HL-60 (cell line): ENCODE results near the gene MTMR4.

Experiments used
- DNase-seq, 2 experiments: peaks; one replicate each; pipeline ENCODE4 v3.0.0-alpha.2; 2010 to 2020; ENCODE audit warnings: low read depth in 1 of 2, low spot score in 1 of 2
- H3K27ac ChIP-seq: fragments of 250-450 bp; sonication (Bioruptor Pico); replicated peaks from 2 replicates; pipeline ENCODE4 v1.5.1; 2020; ENCODE audit warnings: mild to moderate bottlenecking, moderate library complexity
- H3K27me3 ChIP-seq: fragments of 250-450 bp; sonication (Bioruptor Pico); 2 replicates; pipeline ENCODE4 v1.5.1; 2021; ENCODE audit warnings: mild to moderate bottlenecking, moderate library complexity; ENCODE audit not compliant: insufficient read depth, poor library complexity, severe bottlenecking
- H3K4me3 ChIP-seq: replicated peaks from 2 replicates; pipeline ENCODE4 v1.5.1; 2011; ENCODE audit warnings: mild to moderate bottlenecking, control low read depth, low read length; ENCODE audit not compliant: insufficient read depth
- CTCF ChIP-seq: IDR thresholded peaks from one replicate; pipeline ENCODE4 v1.5.1; 2011; ENCODE audit warnings: low read length, control low read depth, inconsistent platforms; ENCODE audit not compliant: insufficient read depth
- GABPA ChIP-seq: IDR thresholded peaks from 2 replicates; pipeline ENCODE4 v1.6.1; 2012; ENCODE audit warnings: low read depth
- POLR2AphosphoS5 ChIP-seq: IDR thresholded peaks from 2 replicates; pipeline ENCODE4 v1.6.1; 2012; ENCODE audit warnings: low read depth
- REST ChIP-seq: IDR thresholded peaks from 2 replicates; pipeline ENCODE4 v1.6.1; 2012; ENCODE audit warnings: low read depth; ENCODE audit not compliant: insufficient replicate concordance
- SPI1 ChIP-seq: IDR thresholded peaks from 2 replicates; pipeline ENCODE4 v1.6.1; 2012; ENCODE audit warnings: low read depth, mild to moderate bottlenecking, borderline replicate concordance

MTMR4 gene

GRCh38 chr17:58508341-58509067 lies 5.9 kb downstream of the MTMR4 start:
- Histone ChIP-seq H3K4me3 (no peak overlapping the region), H3K27me3 (no peaks in the 10 kb centered on the region), H3K27ac (peak overlapping the region; percentile 57; the same call in 1 of the 2 replicates)
- no peak for TF ChIP-seq REST
- TF ChIP-seq GABPA: no peak
- TF ChIP-seq CTCF: no peak
- no peak for TF ChIP-seq POLR2AphosphoS5
- no peak for TF ChIP-seq SPI1
- DNase-seq: no peak

- TF ChIP-seq GABPA: no peak
- peak; percentile 48 for TF ChIP-seq POLR2AphosphoS5
- DNase-seq: peak; percentile 62 to 90
- Histone ChIP-seq H3K27me3 (no peaks in the 10 kb centered on the region), H3K27ac (peak overlapping the region; percentile 57), H3K4me3 (no peak overlapping the region)
Observed at GRCh38 chr17:58507123-58507634, 7.3 kb downstream of the MTMR4 start.

GRCh38 chr17:58506354-58507080 lies 7.9 kb downstream of the MTMR4 start:
- Histone ChIP-seq H3K27me3 (no peaks in the 10 kb centered on the region), H3K27ac (peak overlapping the region; percentile 57), H3K4me3 (no peak overlapping the region)
- TF ChIP-seq CTCF (no peak), POLR2AphosphoS5 (no peak), REST (no peak), SPI1 (no peak), GABPA (no peak)
- DNase-seq: no peak

GRCh38 chr17:58504826-58505351 lies 9.5 kb downstream of the MTMR4 start:
- Histone ChIP-seq H3K4me3 (no peak overlapping the region), H3K27me3 (no peaks in the 10 kb centered on the region), H3K27ac (peak overlapping the region; percentile 39)
- TF ChIP-seq SPI1 (peak; percentile 98), GABPA (no peak), POLR2AphosphoS5 (no peak), CTCF (no peak), REST (no peak)
- peak in 1 of 2 experiments; percentile 42 for DNase-seq
